ENCODE results near the gene PRAC2. TPM values are rescaled to one million over a fixed set of nuclear protein-coding genes. Genes with fewer than 3 reads are reported as not detected.

The PRAC2 gene
- total RNA-seq, 2 donors from 2014 or later: not detected

DNA sequence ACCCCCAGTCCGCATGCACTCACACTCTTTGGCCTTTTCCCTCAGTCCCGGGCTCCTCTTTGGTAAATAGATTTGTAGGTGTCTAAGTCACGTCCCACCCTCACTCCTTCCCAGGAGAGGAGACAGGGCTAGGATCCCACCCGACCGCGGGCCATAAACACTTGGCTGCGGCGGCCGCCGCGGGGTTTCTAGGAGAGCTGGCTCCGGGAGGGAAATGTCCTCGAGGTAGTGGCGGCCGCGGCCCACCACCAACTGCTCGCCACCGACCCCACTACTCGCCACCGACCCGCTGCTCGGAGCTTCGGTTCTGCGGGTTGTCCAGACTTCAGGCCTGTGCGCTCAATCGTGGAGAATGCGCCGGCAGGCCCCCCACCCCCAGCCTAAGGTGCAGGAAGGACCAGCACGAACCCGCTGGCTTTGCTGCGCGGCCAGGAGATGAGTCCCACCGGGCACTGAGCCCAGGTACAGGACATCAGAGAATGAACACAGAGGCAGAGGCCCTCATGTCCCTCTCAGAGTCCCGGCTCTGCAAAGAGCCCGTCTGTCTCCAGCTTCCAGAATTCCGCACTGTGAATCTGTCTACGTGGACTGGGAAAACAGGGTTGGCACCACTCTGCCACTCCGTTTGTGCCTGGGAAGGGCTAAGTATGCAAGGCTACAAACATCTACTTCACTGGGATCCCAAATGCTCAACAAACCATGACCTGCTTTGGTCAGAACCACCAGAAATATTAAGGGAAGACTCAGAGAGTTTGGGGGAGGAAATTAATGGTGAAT is 2.5 kb downstream of the PRAC2 start:
- Mint-ChIP-seq H3K27me3 (ENCODE audit: insufficient read depth) (peaks cover 100% of the 10 kb centered on the region), H3K36me3 (ENCODE audit: low read depth) (no peaks in the 10 kb centered on the region)
- 10 to 29% methylated on average over 12 to 38 of the region's 38 CpGs for WGBS, 2 experiments (ENCODE audit: insufficient coverage in 1 of 2, insufficient read length in 1 of 2)

DNA sequence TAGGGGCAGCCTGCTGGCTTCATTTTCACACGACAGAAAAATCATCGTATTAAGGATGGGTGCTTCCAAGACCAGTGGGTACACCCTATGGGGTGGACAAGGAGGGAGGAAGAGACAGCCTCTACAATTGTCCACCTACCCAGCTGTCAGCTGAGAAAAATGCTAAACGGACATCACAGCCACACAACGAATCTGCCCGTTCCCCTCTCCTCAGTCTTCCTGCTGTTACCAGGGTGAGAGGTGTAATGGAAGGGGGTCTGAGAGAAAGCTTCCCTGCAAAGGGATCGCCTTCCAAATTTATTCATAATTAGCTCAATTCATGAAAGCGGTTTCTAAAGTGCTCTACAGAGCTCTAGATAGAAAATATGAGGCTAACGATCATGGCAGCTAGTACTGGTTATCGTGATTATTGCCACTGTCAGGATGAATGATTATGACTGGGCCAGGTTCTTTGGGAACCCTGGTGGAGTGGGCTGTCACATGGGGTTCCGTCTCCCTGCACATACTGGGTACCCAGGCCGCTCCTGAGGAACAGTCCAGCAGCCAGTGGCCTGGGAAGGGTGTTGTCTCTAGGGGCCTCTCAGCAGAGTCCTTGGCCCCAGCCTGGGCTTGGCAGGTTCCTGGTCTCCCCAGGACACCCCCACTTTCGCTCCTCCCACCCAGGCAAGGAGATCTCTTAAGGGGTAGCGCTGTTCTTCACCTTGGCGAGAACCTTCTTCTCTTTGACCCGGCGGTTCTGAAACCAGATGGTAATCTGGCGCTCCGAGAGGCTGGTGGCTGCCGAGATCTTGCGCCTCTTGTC is 3.3 kb downstream of the PRAC2 start:
- TF ChIP-seq, protein P1, sequence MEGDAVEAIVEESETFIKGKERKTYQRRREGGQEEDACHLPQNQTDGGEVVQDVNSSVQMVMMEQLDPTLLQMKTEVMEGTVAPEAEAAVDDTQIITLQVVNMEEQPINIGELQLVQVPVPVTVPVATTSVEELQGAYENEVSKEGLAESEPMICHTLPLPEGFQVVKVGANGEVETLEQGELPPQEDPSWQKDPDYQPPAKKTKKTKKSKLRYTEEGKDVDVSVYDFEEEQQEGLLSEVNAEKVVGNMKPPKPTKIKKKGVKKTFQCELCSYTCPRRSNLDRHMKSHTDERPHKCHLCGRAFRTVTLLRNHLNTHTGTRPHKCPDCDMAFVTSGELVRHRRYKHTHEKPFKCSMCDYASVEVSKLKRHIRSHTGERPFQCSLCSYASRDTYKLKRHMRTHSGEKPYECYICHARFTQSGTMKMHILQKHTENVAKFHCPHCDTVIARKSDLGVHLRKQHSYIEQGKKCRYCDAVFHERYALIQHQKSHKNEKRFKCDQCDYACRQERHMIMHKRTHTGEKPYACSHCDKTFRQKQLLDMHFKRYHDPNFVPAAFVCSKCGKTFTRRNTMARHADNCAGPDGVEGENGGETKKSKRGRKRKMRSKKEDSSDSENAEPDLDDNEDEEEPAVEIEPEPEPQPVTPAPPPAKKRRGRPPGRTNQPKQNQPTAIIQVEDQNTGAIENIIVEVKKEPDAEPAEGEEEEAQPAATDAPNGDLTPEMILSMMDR (conservative IDR thresholded peaks at IDR 0.05): no peak
- DNase-seq: no peak
- Mint-ChIP-seq H3K9me3 (no peaks in the 10 kb centered on the region), H3K4me1 (peaks cover 7% of the 10 kb centered on the region), H3K27me3 (ENCODE audit: insufficient read depth) (peaks cover 100% of the 10 kb centered on the region), H3K36me3 (ENCODE audit: low read depth) (no peaks in the 10 kb centered on the region), H3K4me3 (no peak overlapping the region), H3K27ac (no peak overlapping the region)
- Histone ChIP-seq H3K9me3 (ENCODE audit: control insufficient read depth, low read length) (no peaks in the 10 kb centered on the region), H3K4me1 (ENCODE audit: control insufficient read depth, insufficient read depth, low read length) (no peaks in the 10 kb centered on the region), H3K27ac (ENCODE audit: low read depth, low read length) (no peak overlapping the region), H3K36me3 (ENCODE audit: control insufficient read depth, insufficient read depth, low read length) (no peaks in the 10 kb centered on the region), H3K27me3 (ENCODE audit: control insufficient read depth, insufficient read depth, low read length, poor library complexity, severe bottlenecking) (peaks cover 100% of the 10 kb centered on the region), H3K9ac (ENCODE audit: extremely low read depth, low read length, poor library complexity, severe bottlenecking) (no peak overlapping the region), H3K4me3 (ENCODE audit: low read length) (no peak overlapping the region)
- WGBS, 2 experiments (ENCODE audit: insufficient coverage in 1 of 2, insufficient read length in 1 of 2): 40 to 50% methylated on average over 11 to 20 of the region's 20 CpGs

More for the DNA sequence above, 2.5 kb downstream of the PRAC2 start:
- no peaks in the 10 kb centered on the region for H3K36me3 ChIP-seq (ENCODE audit: control insufficient read depth, insufficient read depth, low read length)
- no peak overlapping the region for H3K27ac ChIP-seq (ENCODE audit: low read depth, low read length)
- DNase-seq: peak; percentile 67
- H3K27ac Mint-ChIP-seq: no peak overlapping the region
- no peak overlapping the region for H3K9ac ChIP-seq (ENCODE audit: extremely low read depth, low read length, poor library complexity, severe bottlenecking)
- H3K4me1 Mint-ChIP-seq: peaks cover 7% of the 10 kb centered on the region
- no peaks in the 10 kb centered on the region for H3K4me1 ChIP-seq (ENCODE audit: control insufficient read depth, insufficient read depth, low read length)
- TF ChIP-seq, protein P1 (conservative IDR thresholded peaks at IDR 0.05): no peak
- no peaks in the 10 kb centered on the region for H3K9me3 ChIP-seq (ENCODE audit: control insufficient read depth, low read length)
- peaks cover 100% of the 10 kb centered on the region for H3K27me3 ChIP-seq (ENCODE audit: control insufficient read depth, insufficient read depth, low read length, poor library complexity, severe bottlenecking)
- H3K9me3 Mint-ChIP-seq: no peaks in the 10 kb centered on the region
- no peak overlapping the region for H3K4me3 ChIP-seq (ENCODE audit: low read length)
- H3K4me3 Mint-ChIP-seq: no peak overlapping the region

DNA sequence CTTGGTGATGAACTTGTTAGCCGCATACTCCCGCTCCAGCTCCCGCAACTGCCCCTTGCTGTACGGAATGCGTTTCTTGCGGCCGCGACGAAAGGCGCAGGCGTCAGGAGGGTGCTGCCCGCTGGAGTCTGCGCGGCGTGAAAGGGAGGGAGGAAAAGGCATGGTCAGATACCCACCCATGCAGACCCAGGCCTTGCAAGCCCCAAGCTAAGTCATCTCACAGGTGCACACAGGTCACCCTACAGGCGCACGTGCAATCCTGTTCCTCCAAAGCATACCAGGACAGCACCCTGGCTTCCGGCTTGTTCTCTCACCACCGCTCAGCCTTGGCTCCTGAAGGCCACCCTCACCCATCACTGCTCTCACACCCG is 3.9 kb downstream of the PRAC2 start:
- H3K4me3 Mint-ChIP-seq: no peak overlapping the region
- H3K27me3 Mint-ChIP-seq (ENCODE audit: insufficient read depth): peaks cover 100% of the 10 kb centered on the region
- H3K36me3 Mint-ChIP-seq (ENCODE audit: low read depth): no peaks in the 10 kb centered on the region
- peaks cover 7% of the 10 kb centered on the region for H3K4me1 Mint-ChIP-seq
- no peak overlapping the region for H3K27ac Mint-ChIP-seq
- H3K9me3 ChIP-seq (ENCODE audit: control insufficient read depth, low read length): no peaks in the 10 kb centered on the region
- no peak overlapping the region for H3K27ac ChIP-seq (ENCODE audit: low read depth, low read length)
- no peak overlapping the region for H3K9ac ChIP-seq (ENCODE audit: extremely low read depth, low read length, poor library complexity, severe bottlenecking)
- no peaks in the 10 kb centered on the region for H3K9me3 Mint-ChIP-seq
- TF ChIP-seq, protein P1 (conservative IDR thresholded peaks at IDR 0.05): no peak
- WGBS, 2 experiments (ENCODE audit: insufficient coverage in 1 of 2, insufficient read length in 1 of 2): 28 to 36% methylated on average over 19 to 20 of the region's 20 CpGs
- peak; percentile 64 for DNase-seq
- H3K27me3 ChIP-seq (ENCODE audit: control insufficient read depth, insufficient read depth, low read length, poor library complexity, severe bottlenecking): peaks cover 100% of the 10 kb centered on the region
- H3K36me3 ChIP-seq (ENCODE audit: control insufficient read depth, insufficient read depth, low read length): no peaks in the 10 kb centered on the region
- no peaks in the 10 kb centered on the region for H3K4me1 ChIP-seq (ENCODE audit: control insufficient read depth, insufficient read depth, low read length)
- H3K4me3 ChIP-seq (ENCODE audit: low read length): no peak overlapping the region
